BE2C (cell line): ENCODE measurements around the gene DIS3L2.
A peak's percentile ranks its signal among the peaks of the same experiment; 100 is the strongest.

Experiments
- DNase-seq: peaks from one replicate; pipeline ENCODE4 v3.0.0-alpha.2; 2020
- H3K27me3 ChIP-seq: fragments of 250-450 bp; sonication (Bioruptor Pico); 2 replicates; pipeline ENCODE4 v1.5.1; 2020; ENCODE audit warnings: mild to moderate bottlenecking
- H3K36me3 ChIP-seq: fragments of 250-450 bp; sonication (Bioruptor Pico); 2 replicates; pipeline ENCODE4 v1.5.1; 2020; ENCODE audit warnings: mild to moderate bottlenecking
- H3K4me1 ChIP-seq: fragments of 250-450 bp; sonication (Bioruptor Pico); 2 replicates; pipeline ENCODE4 v1.5.1; 2020
- H3K4me3 ChIP-seq: 2 replicates; pipeline ENCODE4 v1.5.1; 2011; ENCODE audit warnings: low read depth, low read length
- H3K9me3 ChIP-seq: fragments of 250-450 bp; sonication (Bioruptor Pico); 2 replicates; pipeline ENCODE4 v1.5.1; 2020
- TF ChIP-seq, protein P1 (sequence below): IDR thresholded peaks from 2 replicates; pipeline ENCODE4 v1.5.1; 2012; ENCODE audit warnings: mild to moderate bottlenecking, low read depth, low read length

Gene DIS3L2

DNA sequence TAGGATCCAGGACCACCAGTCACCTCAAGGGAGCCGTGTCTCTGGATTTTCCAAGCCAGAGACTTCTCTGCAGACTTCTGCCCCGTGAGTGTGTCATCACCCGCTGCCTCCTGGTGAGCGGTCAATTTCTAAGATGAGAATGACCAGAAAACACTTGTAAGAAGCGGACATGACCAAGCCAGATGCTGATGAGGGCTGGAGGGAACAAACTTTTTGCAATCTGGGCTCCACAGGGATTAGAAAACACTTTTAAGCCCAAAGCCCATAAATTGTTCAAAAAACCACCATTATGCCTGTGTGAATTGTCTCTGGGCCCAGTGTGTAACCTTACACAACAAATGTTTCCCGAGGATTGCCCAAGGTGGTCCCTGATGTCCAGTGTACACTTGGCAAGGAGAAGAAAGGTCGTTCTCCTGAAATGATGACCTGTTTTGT lies 30.0 kb upstream of the DIS3L2 start:
- H3K27me3 ChIP-seq, result peaks cover 17% of the 10 kb centered on the region
- DNase-seq, result no peak
- no peaks in the 10 kb centered on the region for H3K36me3 ChIP-seq
- TF ChIP-seq, protein P1, sequence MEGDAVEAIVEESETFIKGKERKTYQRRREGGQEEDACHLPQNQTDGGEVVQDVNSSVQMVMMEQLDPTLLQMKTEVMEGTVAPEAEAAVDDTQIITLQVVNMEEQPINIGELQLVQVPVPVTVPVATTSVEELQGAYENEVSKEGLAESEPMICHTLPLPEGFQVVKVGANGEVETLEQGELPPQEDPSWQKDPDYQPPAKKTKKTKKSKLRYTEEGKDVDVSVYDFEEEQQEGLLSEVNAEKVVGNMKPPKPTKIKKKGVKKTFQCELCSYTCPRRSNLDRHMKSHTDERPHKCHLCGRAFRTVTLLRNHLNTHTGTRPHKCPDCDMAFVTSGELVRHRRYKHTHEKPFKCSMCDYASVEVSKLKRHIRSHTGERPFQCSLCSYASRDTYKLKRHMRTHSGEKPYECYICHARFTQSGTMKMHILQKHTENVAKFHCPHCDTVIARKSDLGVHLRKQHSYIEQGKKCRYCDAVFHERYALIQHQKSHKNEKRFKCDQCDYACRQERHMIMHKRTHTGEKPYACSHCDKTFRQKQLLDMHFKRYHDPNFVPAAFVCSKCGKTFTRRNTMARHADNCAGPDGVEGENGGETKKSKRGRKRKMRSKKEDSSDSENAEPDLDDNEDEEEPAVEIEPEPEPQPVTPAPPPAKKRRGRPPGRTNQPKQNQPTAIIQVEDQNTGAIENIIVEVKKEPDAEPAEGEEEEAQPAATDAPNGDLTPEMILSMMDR, result no peak
- peaks cover 6% of the 10 kb centered on the region for H3K4me1 ChIP-seq
- H3K9me3 ChIP-seq, result no peaks in the 10 kb centered on the region
- H3K4me3 ChIP-seq, result no peak overlapping the region

DNA sequence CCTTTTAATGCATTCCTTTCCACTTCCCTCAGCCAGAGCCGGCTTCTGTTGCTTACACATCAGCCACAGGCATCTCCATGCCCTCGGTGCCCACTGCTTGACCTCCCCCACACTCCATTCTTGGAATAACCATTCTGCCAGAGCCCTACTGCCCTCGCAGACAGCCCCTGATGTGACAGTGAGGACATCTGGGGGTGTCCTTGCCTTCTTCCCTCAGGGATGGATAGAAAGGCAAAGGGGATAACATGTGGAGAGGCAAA lies 28.9 kb upstream of the DIS3L2 start:
- Histone ChIP-seq H3K9me3 (no peaks in the 10 kb centered on the region), H3K4me3 (no peak overlapping the region), H3K36me3 (no peaks in the 10 kb centered on the region), H3K4me1 (peaks cover 6% of the 10 kb centered on the region), H3K27me3 (peaks cover 6% of the 10 kb centered on the region)
- no peak for DNase-seq
- TF ChIP-seq, protein P1, result no peak

DNA sequence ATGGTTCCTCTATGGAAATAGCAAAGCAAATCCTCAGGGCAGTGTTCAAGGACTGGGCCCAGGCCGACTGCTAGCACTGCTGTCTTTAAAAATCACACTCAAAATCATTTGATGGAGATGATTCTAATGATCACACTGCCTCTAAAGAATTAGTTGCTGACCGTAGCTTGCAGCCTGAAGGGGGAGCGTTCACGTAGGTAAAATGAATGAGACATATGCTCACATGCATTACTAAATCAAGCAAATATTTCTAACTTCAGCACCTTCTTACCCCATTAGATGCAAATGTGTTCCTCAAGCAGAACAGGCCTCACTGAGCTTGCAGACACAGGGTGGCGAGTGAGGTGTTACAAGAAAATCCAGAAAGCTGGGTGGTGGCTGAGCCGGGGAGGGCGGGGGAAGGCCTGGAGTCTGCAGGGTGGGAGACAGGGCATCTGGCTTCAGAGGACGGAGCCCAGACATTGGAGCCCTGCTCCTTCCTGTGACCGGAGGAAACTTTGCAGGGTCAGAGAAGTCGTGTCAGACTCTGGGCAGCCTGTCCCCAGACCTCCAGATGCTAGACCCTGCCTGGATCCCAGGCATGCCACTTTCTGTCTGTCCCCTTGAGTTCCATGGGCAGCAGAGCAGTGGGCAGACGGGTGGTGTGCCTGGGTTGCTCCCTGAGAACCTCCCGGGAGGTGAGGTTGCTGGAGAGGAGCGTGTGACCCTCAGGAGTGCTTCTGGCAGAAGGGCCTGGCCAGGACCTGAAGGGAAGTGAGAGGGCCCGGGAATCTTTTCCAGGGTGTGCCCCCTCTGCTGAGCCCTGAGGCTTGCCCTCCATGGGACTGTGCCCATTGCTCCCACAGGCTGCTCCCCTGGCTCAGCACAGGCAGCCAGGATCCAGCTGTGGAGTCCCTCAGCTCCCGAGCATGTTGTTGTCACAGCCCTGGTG lies 28.3 kb upstream of the DIS3L2 start:
- Histone ChIP-seq H3K9me3 (no peaks in the 10 kb centered on the region), H3K27me3 (no peaks in the 10 kb centered on the region; the same call in 1 of the 2 replicates), H3K4me1 (peaks cover 6% of the 10 kb centered on the region), H3K4me3 (no peak overlapping the region), H3K36me3 (no peaks in the 10 kb centered on the region)
- TF ChIP-seq, protein P1, result peak; percentile 24; the same call in 1 of the 2 replicates
- DNase-seq, result no peak

DNA sequence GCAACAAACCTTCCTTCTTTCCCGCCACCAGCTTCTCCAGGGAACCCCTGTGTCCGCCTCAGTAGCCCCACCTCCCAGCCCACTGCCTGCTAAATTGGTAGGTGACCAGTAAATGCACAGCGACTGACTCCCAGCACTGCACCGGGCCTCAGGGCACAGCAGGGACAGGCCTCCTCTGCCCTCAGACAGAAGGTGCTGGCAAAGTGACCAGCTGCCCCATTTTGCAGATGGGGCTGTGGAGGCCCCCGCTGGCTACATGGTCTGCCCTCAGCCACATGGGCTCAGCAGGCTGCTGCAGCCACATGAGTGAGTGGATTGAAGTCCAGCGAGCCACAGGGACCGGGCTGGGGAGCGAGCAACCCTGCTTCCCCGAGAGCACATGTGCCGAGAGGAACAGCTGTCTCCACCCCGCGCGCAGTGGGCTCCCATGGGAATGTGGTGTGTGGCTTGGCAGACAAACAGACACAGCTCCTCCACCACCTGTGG lies 27.6 kb upstream of the DIS3L2 start:
- Histone ChIP-seq H3K9me3 (no peaks in the 10 kb centered on the region), H3K4me3 (no peak overlapping the region), H3K36me3 (no peaks in the 10 kb centered on the region), H3K4me1 (peaks cover 6% of the 10 kb centered on the region), H3K27me3 (no peaks in the 10 kb centered on the region)
- peak; percentile 61 for DNase-seq
- TF ChIP-seq, protein P1, result no peak

DNA sequence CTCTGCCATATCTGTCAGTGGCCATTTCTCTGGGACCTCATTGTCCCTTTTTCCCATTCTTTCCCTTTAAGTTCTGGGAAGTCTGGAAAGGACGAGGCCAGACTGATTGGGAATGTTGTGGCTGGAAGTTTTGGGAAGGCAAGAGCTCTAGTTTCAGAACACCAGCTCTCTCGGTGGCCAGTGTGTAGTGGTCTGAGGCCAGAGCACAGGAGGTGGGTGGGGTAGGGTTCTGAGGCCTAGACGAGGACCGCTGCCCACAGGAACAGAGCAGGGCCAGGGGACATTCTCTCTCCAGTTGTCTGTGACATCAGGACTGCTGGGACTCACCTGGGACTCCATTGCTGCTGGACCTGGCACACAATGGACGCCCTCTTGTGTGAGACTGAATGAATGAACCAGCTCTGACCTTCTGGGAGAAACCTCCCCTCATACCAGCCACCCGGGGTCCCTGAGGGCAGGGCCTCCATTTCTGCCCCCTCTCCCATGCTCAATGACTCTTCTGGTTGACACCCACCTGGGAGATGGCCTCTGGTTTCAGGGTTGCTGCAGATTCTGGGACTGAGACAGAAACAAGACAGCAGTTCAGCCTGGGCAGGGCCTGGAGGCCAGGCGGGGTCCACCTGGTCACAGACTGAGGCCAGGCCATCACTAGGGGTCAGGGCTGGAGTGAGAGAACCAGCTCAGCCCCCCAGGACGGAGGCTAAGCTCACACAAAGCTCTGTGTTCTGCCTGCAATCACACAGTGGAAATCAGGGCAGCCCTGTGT lies 26.9 kb upstream of the DIS3L2 start:
- Histone ChIP-seq H3K27me3 (no peaks in the 10 kb centered on the region), H3K4me3 (no peak overlapping the region), H3K9me3 (no peaks in the 10 kb centered on the region), H3K36me3 (no peaks in the 10 kb centered on the region), H3K4me1 (peaks cover 6% of the 10 kb centered on the region)
- DNase-seq, result no peak
- TF ChIP-seq, protein P1, result no peak

DNA sequence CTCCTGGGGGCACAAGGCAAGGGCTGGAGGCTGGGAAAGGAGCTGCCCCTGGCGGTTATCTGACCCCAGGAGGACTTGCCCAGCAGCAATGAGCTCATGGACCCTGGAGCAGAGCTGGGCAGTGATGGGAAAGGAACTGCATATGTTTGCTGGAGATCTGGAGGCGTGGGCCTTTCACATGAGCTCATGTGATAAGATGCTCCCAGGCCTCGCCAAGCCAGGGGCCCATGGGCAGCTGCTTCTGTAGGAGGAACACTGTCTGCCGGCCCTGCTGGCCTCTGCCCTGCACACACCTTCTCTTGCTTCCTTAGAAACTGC lies 26.3 kb upstream of the DIS3L2 start:
- H3K27me3 ChIP-seq, result no peaks in the 10 kb centered on the region
- no peaks in the 10 kb centered on the region for H3K9me3 ChIP-seq
- H3K4me3 ChIP-seq, result no peak overlapping the region
- H3K36me3 ChIP-seq, result no peaks in the 10 kb centered on the region
- no peak for DNase-seq
- peaks cover 6% of the 10 kb centered on the region for H3K4me1 ChIP-seq
- TF ChIP-seq, protein P1, result no peak
